Mammary epithelial cell (primary cell): Measurements from ENCODE around the gene TENM3.

Source experiments
- EZH2 ChIP-seq: IDR thresholded peaks from 2 replicates; pipeline ENCODE4 v1.6.1; 2012; ENCODE audit warnings: low read length, inconsistent platforms, borderline replicate concordance
- TF ChIP-seq, protein P1 (sequence below), 2 donors: IDR thresholded peaks in 1 of 2; conservative IDR thresholded peaks in 1 of 2; 2 replicates each; pipeline ENCODE4 v1.5.1; 2011 to 2012; ENCODE audit warnings: inconsistent platforms in 2 of 2, low read length in 2 of 2, mild to moderate bottlenecking in 2 of 2, control low read depth in 1 of 2, low read depth in 1 of 2; ENCODE audit not compliant: insufficient read depth in 1 of 2; ENCODE audit errors: extremely low read depth in 1 of 2

DNA sequence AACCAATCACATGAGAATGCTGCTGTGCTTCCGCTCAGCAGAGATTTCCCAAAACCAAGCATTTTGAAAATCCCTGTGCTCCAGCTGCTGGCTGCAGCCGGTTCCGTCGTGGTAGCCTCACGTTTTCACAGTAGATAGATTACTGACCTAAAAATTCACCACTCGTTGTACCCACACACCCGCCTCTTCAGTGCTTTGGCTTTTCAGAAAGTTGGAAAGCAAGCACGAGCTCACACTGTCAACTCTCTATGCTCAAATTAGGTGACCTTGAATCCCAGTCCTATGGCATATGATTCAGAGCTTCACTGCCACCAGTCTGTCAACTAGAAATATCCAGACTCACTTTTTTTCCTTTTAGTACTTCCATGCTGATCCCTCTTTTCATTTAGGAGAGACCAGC lies 505.1 kb downstream of the TENM3 start:
- TF ChIP-seq, protein P1, sequence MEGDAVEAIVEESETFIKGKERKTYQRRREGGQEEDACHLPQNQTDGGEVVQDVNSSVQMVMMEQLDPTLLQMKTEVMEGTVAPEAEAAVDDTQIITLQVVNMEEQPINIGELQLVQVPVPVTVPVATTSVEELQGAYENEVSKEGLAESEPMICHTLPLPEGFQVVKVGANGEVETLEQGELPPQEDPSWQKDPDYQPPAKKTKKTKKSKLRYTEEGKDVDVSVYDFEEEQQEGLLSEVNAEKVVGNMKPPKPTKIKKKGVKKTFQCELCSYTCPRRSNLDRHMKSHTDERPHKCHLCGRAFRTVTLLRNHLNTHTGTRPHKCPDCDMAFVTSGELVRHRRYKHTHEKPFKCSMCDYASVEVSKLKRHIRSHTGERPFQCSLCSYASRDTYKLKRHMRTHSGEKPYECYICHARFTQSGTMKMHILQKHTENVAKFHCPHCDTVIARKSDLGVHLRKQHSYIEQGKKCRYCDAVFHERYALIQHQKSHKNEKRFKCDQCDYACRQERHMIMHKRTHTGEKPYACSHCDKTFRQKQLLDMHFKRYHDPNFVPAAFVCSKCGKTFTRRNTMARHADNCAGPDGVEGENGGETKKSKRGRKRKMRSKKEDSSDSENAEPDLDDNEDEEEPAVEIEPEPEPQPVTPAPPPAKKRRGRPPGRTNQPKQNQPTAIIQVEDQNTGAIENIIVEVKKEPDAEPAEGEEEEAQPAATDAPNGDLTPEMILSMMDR (conservative IDR thresholded peaks at IDR 0.05 in 1 of 2, IDR thresholded peaks at IDR 0.05 in 1 of 2; ENCODE audit: extremely low read depth in 1 of 2, insufficient read depth in 1 of 2, low read depth in 1 of 2, low read length in 2 of 2), result no peak
- TF ChIP-seq EZH2, result no peak
